ENCODE measurements around the gene ACSF2.
"Not testable (repeated sequence)": the region's sequence is repeated elsewhere in the genome, so short reads cannot be mapped to it uniquely, and the experiment has no call there.

The ACSF2 gene, protein sequence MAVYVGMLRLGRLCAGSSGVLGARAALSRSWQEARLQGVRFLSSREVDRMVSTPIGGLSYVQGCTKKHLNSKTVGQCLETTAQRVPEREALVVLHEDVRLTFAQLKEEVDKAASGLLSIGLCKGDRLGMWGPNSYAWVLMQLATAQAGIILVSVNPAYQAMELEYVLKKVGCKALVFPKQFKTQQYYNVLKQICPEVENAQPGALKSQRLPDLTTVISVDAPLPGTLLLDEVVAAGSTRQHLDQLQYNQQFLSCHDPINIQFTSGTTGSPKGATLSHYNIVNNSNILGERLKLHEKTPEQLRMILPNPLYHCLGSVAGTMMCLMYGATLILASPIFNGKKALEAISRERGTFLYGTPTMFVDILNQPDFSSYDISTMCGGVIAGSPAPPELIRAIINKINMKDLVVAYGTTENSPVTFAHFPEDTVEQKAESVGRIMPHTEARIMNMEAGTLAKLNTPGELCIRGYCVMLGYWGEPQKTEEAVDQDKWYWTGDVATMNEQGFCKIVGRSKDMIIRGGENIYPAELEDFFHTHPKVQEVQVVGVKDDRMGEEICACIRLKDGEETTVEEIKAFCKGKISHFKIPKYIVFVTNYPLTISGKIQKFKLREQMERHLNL

DNA sequence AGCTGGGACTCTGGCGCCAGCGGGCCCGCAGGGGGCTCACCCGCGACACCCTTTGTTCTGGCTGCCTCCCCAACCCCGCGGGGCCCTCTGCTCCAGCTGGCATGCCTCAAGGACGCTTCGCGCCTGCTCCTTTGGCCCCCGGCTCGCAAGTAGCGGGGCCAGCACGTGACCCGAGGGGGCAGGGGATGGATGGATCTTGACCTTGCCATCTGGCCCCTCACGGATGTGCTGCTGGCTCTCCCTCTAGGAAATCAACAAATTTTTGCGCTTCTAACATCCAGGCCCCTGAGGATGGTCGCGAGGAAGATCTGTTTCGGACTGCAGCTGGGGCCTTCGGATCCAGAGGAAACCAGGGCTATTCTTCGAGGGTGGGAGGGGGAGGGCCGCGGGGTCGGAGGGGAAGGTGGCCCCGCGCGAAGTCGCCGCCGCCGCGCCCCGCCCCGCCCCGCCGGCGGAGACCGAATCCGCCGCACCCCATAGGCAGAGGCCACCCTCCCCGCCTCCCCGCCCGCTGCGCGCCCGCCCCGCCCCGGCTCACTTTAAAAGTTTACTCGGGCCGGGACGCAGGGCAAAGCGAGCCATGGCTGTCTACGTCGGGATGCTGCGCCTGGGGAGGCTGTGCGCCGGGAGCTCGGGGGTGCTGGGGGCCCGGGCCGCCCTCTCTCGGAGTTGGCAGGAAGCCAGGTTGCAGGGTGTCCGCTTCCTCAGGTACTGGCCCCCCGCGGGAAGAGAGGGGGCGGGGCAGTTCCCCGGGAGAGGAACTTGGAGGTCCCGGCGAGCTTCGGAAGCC lies at the start of gene ACSF2:
Gene ACSF2 (plus strand): TSS at position 537 of the 790 bp plus-strand sequence. CDS start 44 bp downstream, at position 581.
- no peak for DNase-seq

DNA sequence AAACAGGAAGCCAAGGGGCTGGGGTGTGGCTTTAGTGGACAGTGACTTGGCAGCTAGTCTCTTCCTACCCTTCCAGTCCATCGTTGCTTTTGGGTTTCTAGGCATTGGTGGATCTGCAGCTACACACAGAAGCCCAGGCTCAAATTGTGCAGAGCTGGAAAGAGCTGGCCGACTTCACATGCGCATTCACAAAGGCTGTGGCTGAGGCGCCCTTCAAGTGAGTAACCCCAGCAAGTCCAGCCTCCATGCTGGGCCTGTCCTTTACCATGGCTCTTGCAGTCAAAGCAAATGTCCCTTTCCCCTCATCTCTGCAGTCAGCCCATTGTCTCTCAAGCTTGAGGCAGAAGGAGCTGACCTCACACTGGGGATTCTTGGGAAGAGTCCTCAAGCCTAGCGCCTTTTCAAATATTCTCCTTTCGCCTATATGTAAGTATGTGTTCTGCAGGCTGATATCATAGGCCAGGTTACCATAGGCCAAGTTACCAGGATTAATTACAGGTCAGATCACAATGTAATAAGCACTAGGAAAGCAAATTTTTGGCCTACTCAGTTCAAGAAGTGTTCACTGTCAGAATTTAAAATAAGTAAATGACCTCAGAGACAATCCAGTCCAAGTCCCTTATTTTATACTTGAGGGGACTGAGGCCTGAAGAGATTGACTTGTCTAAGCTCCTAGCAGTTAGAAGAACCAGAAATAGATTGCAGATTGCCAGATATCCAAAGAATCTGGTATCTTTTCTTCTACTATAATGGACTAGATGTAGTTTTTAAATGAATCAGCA lies 46.5 kb upstream of the ACSF2 start:
- DNase-seq = no peak

DNA sequence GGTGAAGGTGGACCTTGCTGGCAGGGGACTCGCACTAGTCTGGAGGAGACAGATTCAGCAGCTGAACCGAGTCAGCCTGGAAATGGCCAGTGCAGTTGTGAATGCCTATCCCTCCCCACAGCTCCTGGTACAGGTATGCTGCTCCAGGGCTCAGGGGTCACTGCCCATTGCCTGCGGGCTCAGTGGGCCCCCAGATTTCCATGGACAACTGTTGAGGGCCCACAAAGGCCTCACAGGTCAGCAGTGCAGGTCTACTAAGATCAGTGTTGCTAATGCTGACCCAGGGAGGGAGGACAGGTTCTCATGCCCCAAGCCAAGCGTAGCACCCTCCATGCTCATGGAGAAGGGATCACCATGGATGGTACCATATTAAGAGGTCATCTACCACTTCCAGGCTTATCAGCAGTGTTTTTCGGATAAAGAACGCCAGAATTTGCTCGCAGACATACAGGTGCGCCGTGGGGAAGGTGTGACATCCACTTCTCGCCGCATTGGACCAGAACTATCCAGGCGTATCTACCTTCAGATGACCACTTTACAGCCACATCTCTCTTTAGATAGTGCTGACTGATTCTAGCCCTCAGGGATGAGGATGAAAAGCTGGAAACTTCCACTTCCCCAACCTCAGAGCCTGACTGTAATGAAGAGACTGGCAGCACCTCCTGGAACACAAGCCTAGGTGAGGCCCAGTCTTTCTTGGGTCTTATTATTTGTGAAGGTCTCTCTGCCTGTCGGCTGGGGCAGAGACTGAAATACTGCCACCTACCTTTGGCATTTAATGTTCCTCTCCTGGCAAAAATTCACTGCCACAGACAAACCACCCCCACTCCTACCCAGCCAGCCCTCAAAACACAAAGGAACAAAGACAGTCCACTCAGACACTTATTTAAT lies 45.4 kb upstream of the ACSF2 start:
- DNase-seq = no peak

DNA sequence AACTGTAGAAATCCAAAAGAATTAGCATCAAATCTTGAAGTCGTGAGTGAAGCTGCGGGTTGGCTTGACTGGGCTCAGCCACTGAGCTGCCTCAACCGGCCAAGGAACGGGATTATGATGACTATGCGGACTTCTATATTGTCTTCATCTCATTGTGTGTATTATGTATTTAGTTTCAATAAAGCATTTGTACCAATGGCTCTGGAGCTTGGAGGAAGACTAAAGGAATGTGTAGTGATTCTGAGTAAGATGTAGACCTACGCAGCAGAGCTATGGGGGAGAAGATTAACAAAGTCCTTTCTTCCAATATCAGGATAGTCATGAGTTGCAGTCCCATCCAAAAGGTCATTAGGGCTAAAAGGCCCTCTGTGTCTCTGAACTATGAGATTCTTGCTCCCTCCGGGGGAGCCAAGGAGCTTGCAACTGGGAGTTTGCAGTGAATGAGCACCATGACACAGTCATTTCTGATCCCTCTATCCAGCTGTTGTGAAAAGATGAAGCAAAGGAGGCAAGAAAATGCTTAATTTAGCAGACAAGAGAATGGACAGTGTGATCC lies 44.7 kb upstream of the ACSF2 start:
- no peak for DNase-seq

DNA sequence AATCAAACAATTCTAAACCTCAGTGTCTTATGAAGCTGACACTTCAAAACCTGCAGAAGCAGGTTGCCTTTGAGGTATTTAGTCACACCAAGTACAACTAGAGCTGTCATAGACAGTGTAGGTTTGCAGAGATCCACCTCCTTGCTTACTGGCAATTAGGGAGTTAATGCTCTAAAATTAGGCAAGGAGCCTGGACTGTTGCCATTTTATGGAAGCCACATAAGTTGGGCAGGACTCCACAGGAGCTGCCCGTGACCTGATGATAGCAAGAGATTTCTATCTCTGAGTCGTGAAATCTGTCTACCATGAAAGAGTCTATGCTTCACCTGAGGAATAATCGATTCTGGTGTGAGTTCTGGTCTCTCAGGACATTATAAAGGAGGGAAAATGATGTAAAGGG lies 44.1 kb upstream of the ACSF2 start:
- no peak for DNase-seq

DNA sequence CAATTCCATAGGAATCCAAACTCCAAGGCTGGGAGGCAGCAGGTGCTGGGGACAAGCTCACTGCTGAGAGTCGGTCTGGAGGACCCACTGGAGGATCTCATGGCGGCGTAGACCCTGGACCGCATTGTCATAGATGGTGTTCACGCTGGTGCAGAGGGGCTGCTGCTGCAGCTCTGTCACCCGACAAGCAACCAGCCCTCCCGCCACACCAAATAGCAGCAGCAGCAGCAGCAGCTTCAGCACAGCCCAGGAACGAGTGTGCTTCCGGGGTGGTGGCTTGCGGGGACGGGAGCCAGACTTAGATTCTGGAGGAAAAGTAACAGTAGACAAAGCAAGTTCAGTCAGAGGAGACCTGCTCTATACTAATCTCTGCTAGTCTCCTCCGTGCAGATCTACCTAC lies 43.1 kb upstream of the ACSF2 start:
- DNase-seq = no peak

DNA sequence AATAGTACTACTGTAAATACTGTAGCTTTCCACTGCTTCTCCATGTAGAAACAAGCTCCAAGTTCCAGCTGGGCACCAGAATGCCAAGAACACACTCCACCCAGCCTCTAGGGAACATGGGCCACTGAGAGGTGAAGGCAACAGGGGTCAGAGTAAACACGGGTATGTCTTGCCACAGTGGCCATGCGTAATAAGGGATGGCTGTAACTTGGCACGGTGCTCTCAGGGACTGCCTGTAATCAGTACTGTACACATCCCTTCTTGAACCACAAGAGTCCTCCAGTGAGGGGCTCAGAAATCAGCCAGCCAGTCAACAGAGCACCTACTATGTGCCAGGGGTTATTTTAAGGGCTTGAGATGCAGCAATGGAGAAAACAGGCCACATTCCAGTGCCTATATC lies 39.5 kb upstream of the ACSF2 start:
- no peak for DNase-seq

DNA sequence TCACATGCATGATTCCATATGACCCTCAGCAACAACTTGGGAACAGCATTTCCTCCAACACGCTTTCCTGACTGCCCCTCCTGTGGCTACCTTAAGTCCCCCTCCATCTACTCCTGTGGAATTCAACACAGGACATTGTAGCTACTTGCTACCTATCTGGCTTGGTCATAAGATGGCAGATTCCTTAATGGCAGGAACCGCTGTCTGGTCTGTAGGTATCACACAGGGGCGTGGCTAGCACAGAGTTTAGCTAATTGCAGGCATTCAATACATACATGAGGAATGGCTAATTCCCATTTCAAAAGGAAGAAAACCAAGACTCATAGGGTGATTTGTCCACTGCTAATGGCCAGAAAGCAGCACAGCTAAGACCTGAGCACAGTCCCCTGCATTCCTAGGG lies 37.3 kb upstream of the ACSF2 start:
- no peak for DNase-seq

DNA sequence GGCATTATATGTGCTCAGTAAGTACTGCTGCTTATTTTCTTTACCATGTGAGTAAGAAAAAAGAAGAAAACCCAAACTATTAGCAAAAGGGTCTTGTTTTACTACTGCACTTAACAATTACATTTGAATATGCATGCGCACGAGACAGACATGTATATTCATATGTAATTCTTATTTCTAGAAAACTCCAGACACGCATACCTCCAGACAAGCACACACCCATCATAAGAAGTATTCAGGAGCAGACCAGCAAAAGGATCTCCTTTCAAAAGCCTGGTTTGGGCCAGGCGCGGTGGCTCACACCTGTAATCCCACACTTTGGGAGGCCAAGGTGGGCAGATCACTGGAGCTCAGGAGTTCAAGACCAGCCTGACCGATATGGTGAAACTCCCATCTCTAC lies 36.5 kb upstream of the ACSF2 start:
- no peak for DNase-seq

DNA sequence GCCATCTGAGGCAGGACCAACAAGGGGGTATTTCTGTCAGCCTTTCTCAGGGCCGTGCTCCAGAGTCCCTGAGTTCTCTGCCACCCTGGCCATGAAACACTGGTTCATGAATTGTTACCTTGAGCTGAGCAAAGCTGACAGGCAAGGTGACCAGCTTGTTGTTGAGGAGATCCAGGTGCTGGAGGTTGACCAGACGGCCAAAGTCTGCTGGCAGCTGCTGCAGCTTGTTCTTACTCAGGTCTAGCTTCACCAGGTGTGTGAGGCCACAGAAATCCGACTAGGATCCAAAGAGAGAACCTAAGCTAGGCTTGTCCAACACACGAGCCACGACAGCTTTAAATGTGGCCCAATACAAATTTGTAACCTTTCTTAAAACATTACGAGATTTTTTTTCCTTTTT lies 33.4 kb upstream of the ACSF2 start:
- DNase-seq = no peak

DNA sequence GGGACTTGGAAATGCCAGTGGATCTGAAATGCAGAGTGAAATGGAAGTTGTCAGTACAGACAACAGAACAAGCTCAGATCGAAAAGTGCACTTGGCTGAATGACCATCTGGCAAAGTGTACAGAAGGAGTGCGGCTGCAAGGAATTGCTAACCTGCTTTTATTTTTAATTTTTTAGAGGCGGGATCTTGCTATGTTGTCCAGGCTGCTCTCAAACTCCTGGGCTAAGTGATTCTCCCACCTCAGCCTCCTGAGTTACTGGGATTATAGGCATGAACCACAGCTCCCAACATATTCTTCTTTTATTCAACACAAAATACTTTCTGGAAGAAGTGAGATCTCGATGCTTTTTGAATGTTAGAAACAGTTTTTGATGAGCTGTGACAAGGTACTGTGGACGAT lies 32.3 kb upstream of the ACSF2 start:
- no peak for DNase-seq

DNA sequence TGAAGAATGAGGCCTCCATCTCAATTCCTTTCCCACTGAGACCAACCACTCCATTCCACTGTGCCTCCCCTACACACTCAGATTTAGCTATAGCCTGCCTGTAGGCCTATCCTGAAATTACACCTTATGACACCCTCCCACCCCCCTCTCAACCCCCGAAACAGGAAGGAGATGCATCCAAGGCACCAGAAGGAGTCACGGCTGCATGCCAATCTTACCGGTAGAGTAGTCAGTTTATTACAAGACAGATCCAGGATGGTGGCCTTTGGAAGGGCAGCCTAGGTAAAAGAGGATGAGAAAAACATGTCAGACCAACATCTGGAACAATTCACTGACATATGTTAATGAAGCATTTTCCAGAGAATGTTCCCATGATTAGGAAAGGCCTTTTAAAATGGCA lies 31.3 kb upstream of the ACSF2 start:
- no peak for DNase-seq

DNA sequence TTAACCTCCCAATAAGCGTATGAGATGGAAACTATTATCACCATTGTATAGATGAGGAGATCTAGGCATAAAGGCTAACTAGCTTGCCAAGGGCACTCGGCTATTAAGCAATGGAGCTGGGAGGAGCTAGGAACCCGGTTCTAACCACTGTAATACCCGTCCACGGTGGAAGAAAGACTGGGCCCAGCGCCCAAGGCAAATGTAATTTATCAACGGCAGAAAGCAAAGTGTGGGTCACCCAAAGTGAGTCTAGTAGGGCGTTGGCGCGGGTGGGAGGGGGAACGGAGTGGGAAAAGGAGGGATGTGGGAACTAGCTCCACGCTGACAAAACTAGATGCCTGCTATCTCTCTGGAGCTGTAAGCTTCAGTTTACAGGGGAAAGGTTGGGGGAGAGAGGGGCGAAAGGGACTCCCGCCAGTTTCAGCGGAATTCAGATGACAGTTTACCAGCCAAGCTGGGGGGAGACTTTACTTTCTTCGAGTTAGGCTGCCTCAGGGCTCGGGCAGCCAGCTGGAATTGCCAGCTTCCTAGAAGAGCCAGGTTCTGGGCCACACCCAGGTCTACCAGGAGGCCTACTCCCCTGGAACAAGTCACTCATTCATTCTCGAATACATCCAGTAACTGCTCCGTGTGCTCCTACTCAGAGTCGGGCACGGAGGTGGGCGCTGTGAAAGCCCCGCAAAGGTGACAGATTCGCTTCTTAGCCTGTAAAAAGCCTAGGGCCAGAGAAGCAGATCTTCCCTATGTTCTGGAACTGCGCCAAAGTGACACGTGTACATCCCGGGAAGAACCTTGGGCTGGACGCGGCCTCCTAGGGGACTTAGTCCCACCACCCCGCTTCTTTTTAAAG lies 29.5 kb upstream of the ACSF2 start:
- DNase-seq = no peak

DNA sequence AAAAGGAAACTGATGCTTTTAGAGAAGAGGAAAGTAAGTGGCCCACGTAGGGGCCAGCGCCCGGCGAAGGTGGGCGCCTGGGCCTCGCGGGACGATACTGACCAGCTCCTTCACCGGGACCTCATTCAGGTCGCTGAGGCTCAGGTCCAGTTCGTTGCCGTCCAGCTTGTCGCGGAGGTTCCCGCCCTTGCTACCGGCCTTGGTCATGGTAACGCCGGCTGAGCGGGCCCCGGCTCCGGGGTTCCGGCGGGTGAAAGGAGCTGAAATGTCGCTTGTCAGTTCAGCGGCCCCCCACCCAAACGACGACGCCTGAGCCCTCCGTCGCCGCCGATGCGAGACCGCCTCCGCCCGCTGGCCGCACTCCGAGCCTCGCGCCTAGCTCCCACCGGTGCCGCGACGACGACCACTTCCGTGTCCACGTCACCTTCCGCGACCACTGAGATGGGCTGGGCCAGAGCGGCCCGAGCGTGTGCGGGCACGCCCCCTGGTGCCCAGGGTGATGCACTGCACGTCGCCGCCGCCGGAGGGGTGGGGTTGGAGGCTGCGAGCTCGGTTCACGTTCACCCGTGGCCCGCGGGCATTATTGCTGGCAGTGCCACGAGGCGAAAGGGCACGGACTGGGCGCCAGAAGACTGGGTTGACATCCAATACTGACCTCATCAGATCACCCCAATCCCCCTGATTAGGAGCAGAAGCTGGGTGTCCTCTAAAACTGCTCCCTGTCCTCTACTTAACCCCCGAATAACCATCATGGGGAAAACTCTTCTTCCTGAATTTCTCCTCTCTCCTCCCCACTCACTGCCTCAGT lies 28.7 kb upstream of the ACSF2 start, which contains the start of gene LRRC59:
Gene LRRC59 (minus strand): TSS at position 413 of the 808 bp plus-strand sequence. CDS start 206 bp downstream, at position 207.
- peak; percentile 30 for DNase-seq

DNA sequence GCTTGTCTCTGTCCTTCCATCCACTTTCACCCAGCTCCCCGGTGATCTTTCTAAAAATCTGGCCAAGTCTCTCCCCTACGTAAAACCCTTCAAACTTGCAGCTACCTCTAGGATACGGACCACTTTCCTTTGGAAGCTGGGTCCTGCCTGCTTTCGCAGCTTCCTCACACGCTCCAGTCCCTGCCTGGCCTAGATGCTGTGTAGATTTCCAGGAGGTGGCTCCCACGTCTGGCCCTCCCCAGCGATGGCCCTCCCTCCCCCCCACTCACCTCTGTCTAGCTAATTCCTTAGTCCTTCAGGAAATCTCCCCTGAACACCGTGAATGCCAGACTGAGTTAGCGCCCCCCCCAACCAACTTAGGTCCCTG lies 28.1 kb upstream of the ACSF2 start:
- DNase-seq = no peak

DNA sequence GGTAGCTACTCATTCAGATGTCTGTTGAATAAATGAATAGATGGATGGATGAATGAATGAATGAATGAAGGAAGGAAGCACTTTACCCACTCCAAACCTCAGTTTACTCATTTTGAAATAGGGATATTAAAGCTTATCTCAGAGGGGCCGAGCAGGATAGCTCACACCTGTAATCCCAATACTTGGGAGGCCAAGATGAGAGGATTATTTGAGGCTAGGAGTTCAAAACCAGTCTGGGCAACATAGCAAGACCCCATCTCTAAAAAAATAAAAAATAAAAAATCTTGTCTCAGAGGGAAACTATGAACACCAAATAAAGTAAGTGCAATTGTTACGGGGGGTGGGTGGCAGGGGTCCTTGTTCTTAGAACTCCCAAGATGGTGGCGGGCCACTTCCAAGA lies 27.3 kb upstream of the ACSF2 start:
- DNase-seq = not testable (repeated sequence)

DNA sequence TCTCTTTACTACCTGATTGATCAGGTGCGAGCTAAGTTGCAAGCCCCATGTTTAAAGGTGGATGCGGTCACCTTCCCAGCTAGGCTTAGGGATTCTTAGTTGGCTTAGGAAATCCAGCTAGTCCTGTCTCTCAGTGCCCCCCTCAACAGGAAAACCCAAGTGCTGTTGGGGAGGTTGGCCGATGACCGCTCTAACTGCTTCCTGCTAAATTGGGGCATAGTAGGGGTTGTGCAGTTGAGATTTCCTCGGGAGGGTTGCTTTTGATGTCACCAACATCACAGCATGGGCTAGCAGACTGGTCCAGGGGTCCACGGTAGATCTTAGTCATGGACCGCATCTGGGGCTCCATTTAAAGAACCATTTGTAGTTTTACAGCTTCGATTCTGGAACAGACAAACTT lies 26.4 kb upstream of the ACSF2 start:
- DNase-seq = not testable (repeated sequence)

DNA sequence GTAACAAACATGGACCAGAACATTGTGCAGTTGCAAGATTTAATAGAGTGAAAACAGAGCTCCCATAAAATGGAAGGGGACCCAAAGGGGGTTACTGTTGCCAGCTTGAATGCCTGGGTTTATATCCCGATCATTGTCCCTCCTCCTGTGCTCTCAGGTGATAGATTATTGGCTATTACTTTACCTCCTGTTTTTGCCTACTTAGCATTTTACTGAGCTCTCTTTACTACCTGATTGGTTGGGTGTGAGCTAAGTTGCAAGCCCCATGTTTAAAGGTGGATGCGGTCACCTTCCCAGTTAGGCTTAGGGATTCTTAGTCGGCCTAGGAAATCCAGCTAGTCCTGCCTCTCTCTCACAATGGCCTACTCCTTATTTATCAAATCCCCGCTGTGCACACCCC lies 20.7 kb upstream of the ACSF2 start:
- DNase-seq = not testable (repeated sequence)

DNA sequence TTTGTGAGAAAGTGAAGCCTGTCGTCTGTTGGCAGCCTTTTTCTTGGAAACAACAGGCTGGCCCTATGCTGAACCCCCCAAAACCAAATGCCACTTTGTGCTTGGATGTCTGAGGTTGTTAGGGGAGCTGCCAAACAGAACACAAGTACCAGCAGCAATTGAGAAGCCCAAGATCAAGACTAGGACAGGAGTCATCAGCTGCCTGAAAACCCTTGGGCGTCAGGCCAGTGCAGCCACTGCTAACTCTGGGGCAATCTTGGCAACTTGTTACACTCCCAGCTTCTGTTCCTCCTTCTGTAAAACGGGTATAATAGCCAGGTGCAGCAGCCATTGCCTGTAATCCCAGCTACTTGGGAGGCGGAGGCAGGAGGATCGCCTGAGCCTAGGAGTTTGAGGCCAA lies 19.4 kb upstream of the ACSF2 start:
- no peak for DNase-seq

DNA sequence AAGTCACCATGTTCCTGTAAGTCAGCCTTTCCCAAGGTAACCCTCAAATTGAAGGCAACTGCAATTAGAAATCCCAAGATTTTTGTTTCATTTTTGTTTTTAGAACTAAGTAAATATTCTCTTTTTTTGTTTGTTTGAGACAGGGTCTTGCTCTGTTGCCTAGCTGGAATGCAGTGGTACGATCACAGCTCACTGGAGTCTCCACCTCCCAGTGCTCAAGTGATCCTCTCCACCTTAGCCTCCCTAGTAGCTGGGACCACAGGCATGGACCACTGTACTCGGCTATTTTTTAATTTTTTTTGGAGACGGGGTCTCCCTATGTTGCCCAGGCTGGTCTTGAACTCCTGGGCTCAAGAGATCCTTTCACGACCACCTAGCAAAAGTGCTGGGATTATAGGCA lies 18.1 kb upstream of the ACSF2 start:
- DNase-seq = no peak
